HCT116 (cell line): Measurements from ENCODE around the gene RUNX1. TPM values are rescaled to one million over a fixed set of nuclear protein-coding genes. Genes with fewer than 3 reads are reported as not detected.

ENCODE experiments used
- ATAC-seq: fragments of 200-7000 bp; cut with Tn5 transposase; 2 replicates; pipeline ENCODE4 v1.9.1; 2020; ENCODE audit warnings: mild to moderate bottlenecking, moderate library complexity
- BruUV-seq: library from RNA; stranded (reverse); fragments of 400-500 nt; replicated peaks from 2 replicates; lab custom pipeline; 2021; lab: Mats Ljungman, UMichigan
- CTCF ChIA-PET: fragments of 300-600 bp; sonication (Branson Sonifier 250); formaldehyde crosslinking; loops from one replicate; lab custom pipeline; 2021; ENCODE audit warnings: antibody characterized with exemption; lab: Charles Lee
- POLR2A ChIA-PET: fragments of 300-600, 350-600 bp; sonication (Branson Sonifier 250); formaldehyde crosslinking; loops from one replicate; lab custom pipeline; 2021; ENCODE audit warnings: antibody characterized with exemption; lab: Charles Lee
- RAD21 ChIA-PET, 2 experiments: fragments of 300-600 bp; sonication (Branson Sonifier 250); formaldehyde crosslinking; loops; one replicate each; lab custom pipeline; 2023; ENCODE audit warnings: low total read pairs in 2 of 2; ENCODE audit not compliant: uncharacterized antibody in 2 of 2, unreplicated experiment in 2 of 2, low non-redundant PET in 1 of 2; lab: Charles Lee
- DNase-seq: peaks from one replicate; pipeline ENCODE4 v3.0.0-alpha.2; 2010; ENCODE audit warnings: low read depth, low spot score
- H2AFZ ChIP-seq: fragments of 200-600 bp; shearing (Covaris generic), sonication (generic); 2 replicates; pipeline ENCODE4 v1.6.1; 2017; ENCODE audit warnings: low read depth, mixed run types, mixed read lengths, antibody characterized with exemption, low read length; ENCODE audit not compliant: poor library complexity, severe bottlenecking
- H3K27ac ChIP-seq: 2 replicates; pipeline ENCODE4 v1.5.1; 2012; ENCODE audit warnings: low read depth, low read length
- H3K27me3 ChIP-seq: fragments of 200-600 bp; sonication (generic); 2 replicates; pipeline ENCODE4 v1.6.1; 2016; ENCODE audit warnings: mixed run types, low read length, mixed read lengths; ENCODE audit not compliant: insufficient read depth
- H3K36me3 ChIP-seq, 2 experiments: fragments of 200-500 bp in 1 of 2; fragments of 200-600 bp in 1 of 2; sonication (Bioruptor generic) in 1 of 2; sonication (generic) in 1 of 2; 2 replicates each; pipeline versions ENCODE4 v1.5.1 to v1.6.1; 2014 to 2016; ENCODE audit warnings: low read length in 2 of 2, inconsistent platforms in 1 of 2, mixed read lengths in 1 of 2, mixed run types in 1 of 2; ENCODE audit not compliant: insufficient read depth in 2 of 2, control insufficient read depth in 1 of 2
- H3K4me1 ChIP-seq, 2 experiments: fragments of 200-600 bp in 1 of 2; sonication (generic) in 1 of 2; 2 replicates each; pipeline versions ENCODE4 v1.5.1 to v1.6.1; 2012 to 2017; ENCODE audit warnings: low read length in 2 of 2, inconsistent platforms in 1 of 2, mild to moderate bottlenecking in 1 of 2, mixed read lengths in 1 of 2, mixed run types in 1 of 2, moderate library complexity in 1 of 2; ENCODE audit not compliant: insufficient read depth in 2 of 2, control insufficient read depth in 1 of 2
- H3K4me2 ChIP-seq: fragments of 200-600 bp; sonication (generic); 2 replicates; pipeline ENCODE4 v1.6.1; 2017; ENCODE audit warnings: mixed run types, low read length, mixed read lengths
- H3K4me3 ChIP-seq, 2 experiments: fragments of 200-600 bp in 1 of 2; sonication (generic) in 1 of 2; replicated peaks in 1 of 2; 2 replicates each; pipeline ENCODE4 v1.5.1; 2011 to 2016; ENCODE audit warnings: low read length in 2 of 2, control low read depth in 1 of 2, low read depth in 1 of 2, mild to moderate bottlenecking in 1 of 2, mixed read lengths in 1 of 2, mixed run types in 1 of 2
- H3K79me2 ChIP-seq: fragments of 200-600 bp; sonication (generic); 2 replicates; pipeline ENCODE4 v1.6.1; 2017; ENCODE audit warnings: mild to moderate bottlenecking, mixed run types, low read length, moderate library complexity, mixed read lengths; ENCODE audit not compliant: insufficient read depth
- H3K9ac ChIP-seq: fragments of 200-600 bp; sonication (generic); 2 replicates; pipeline ENCODE4 v1.6.1; 2016; ENCODE audit warnings: low read length, mixed read lengths
- H3K9me2 ChIP-seq: fragments of 200-600 bp; sonication (generic), shearing (Covaris generic); 2 replicates; pipeline ENCODE4 v1.6.1; 2017; ENCODE audit warnings: mixed run types, mild to moderate bottlenecking, moderate library complexity; ENCODE audit not compliant: insufficient read depth
- H3K9me3 ChIP-seq, 2 experiments: fragments of 200-500 bp in 1 of 2; fragments of 200-600 bp in 1 of 2; sonication (Bioruptor generic) in 1 of 2; sonication (generic) in 1 of 2; 2 replicates each; pipeline ENCODE4 v1.6.1; 2014 to 2017; ENCODE audit warnings: low read length in 2 of 2, mixed read lengths in 2 of 2, inconsistent platforms in 1 of 2, low read depth in 1 of 2, mild to moderate bottlenecking in 1 of 2, mixed run types in 1 of 2, moderate library complexity in 1 of 2; ENCODE audit not compliant: control insufficient read depth in 1 of 2, insufficient read depth in 1 of 2
- H4K20me1 ChIP-seq: fragments of 200-600 bp; sonication (generic), shearing (Covaris generic); 2 replicates; pipeline ENCODE4 v1.6.1; 2017; ENCODE audit warnings: mixed run types, mild to moderate bottlenecking, moderate library complexity; ENCODE audit not compliant: insufficient read depth
- ATF3 ChIP-seq: IDR thresholded peaks from 2 replicates; pipeline ENCODE4 v1.6.1; 2012
- CEBPB ChIP-seq: IDR thresholded peaks from 2 replicates; pipeline ENCODE4 v1.6.1; 2012; ENCODE audit warnings: low read depth
- ELF1 ChIP-seq: IDR thresholded peaks from 2 replicates; pipeline ENCODE4 v1.6.1; 2012; ENCODE audit warnings: low read depth, borderline replicate concordance
- EZH2 ChIP-seq: fragments of 200-600 bp; sonication (generic); IDR thresholded peaks from 2 replicates; pipeline ENCODE4 v1.6.1; 2017; ENCODE audit warnings: antibody characterized with exemption, mixed run types
- FOSL1 ChIP-seq: IDR thresholded peaks from 2 replicates; pipeline ENCODE4 v1.6.1; 2012; ENCODE audit warnings: low read depth
- JUND ChIP-seq: IDR thresholded peaks from 2 replicates; pipeline ENCODE4 v1.6.1; 2012
- MAX ChIP-seq: IDR thresholded peaks from 2 replicates; pipeline ENCODE4 v1.6.1; 2012
- POLR2AphosphoS5 ChIP-seq: IDR thresholded peaks from 2 replicates; pipeline ENCODE4 v1.6.1; 2011; ENCODE audit warnings: mild to moderate bottlenecking, low read depth, low read length, moderate library complexity
- RAD21 ChIP-seq: IDR thresholded peaks from 2 replicates; pipeline ENCODE4 v1.6.1; 2012; ENCODE audit warnings: low read depth, mild to moderate bottlenecking
- SP1 ChIP-seq: IDR thresholded peaks from 2 replicates; pipeline ENCODE4 v1.6.1; 2012; ENCODE audit warnings: low read depth
- SRF ChIP-seq: IDR thresholded peaks from 2 replicates; pipeline ENCODE4 v1.6.1; 2012; ENCODE audit warnings: low read depth
- YY1 ChIP-seq: IDR thresholded peaks from 2 replicates; pipeline ENCODE4 v1.6.1; 2011; ENCODE audit warnings: low read length, low read depth, moderate library complexity, mild to moderate bottlenecking; ENCODE audit not compliant: insufficient replicate concordance; ENCODE audit errors: extremely low read depth
- ZBTB33 ChIP-seq: IDR thresholded peaks from 2 replicates; pipeline ENCODE4 v1.6.1; 2011; ENCODE audit warnings: mild to moderate bottlenecking, low read length, moderate library complexity; ENCODE audit not compliant: insufficient replicate concordance; ENCODE audit errors: extremely low read depth
- ZNF274 ChIP-seq: fragments of 200-500 bp; sonication (Bioruptor generic); IDR thresholded peaks from 2 replicates; pipeline ENCODE4 v1.6.1; 2014; ENCODE audit warnings: mild to moderate bottlenecking, low read depth, low read length, inconsistent platforms
- intact Hi-C: fragments of 100-400 bp; cut with micrococcal nuclease; formaldehyde crosslinking; loops from 2 replicates; pipeline ENCODE4 v1.10.0; 2022
- total RNA-seq: library from RNA; stranded (reverse); gene quantifications from one replicate; pipeline ENCODE4 v1.2.1, GENCODE V29; 2021; ENCODE audit not compliant: unreplicated experiment

RUNX1 gene
- total RNA-seq, 1 experiment from 2014 or later: 33.5 TPM

GRCh38 chr21:35027563-35028450, 21.3 kb downstream of the RUNX1 start:
- no peaks in the 10 kb centered on the region for H4K20me1 ChIP-seq
- no peaks in the 10 kb centered on the region for H3K9me2 ChIP-seq
- no peak overlapping the region for H3K27ac ChIP-seq
- H3K9me3 ChIP-seq: no peaks in the 10 kb centered on the region
- H3K4me3 ChIP-seq: no peak overlapping the region
- no TSS peak for BruUV-seq
- H3K4me2 ChIP-seq: no peak overlapping the region
- ChIA-PET POLR2A (no interaction called here), CTCF (no interaction called here), RAD21 (no interaction called here)
- no peak overlapping the region for H3K9ac ChIP-seq
- no peaks in the 10 kb centered on the region for H3K4me1 ChIP-seq
- H3K27me3 ChIP-seq: no peaks in the 10 kb centered on the region
- DNase-seq (no peak), ATAC-seq (no peak)
- intact Hi-C loops: no loop called here
- no peaks in the 10 kb centered on the region for H3K79me2 ChIP-seq
- H2AFZ ChIP-seq: no peak overlapping the region
- TF ChIP-seq CEBPB: no peak
- H3K36me3 ChIP-seq: no peaks in the 10 kb centered on the region

GRCh38 chr21:35026617-35027562, 22.2 kb downstream of the RUNX1 start:
- H3K4me1 ChIP-seq: no peaks in the 10 kb centered on the region
- no peak overlapping the region for H3K9ac ChIP-seq
- no peak overlapping the region for H2AFZ ChIP-seq
- H3K27me3 ChIP-seq: no peaks in the 10 kb centered on the region
- ChIA-PET RAD21 (no interaction called here), POLR2A (no interaction called here), CTCF (no interaction called here)
- H3K4me3 ChIP-seq: no peak overlapping the region
- BruUV-seq: no TSS peak
- intact Hi-C loops: no loop called here
- no peaks in the 10 kb centered on the region for H3K9me3 ChIP-seq
- H3K27ac ChIP-seq: no peak overlapping the region
- H3K4me2 ChIP-seq: no peak overlapping the region
- no peak for DNase-seq
- no peaks in the 10 kb centered on the region for H3K9me2 ChIP-seq
- no peaks in the 10 kb centered on the region for H4K20me1 ChIP-seq
- no peaks in the 10 kb centered on the region for H3K79me2 ChIP-seq
- no peak for ATAC-seq
- no peaks in the 10 kb centered on the region for H3K36me3 ChIP-seq
- TF ChIP-seq FOSL1 (no peak), ZBTB33 (no peak), EZH2 (no peak), MAX (no peak), ATF3 (no peak), CEBPB (no peak), SRF (no peak), YY1 (no peak), ELF1 (no peak), RAD21 (no peak), SP1 (no peak), POLR2AphosphoS5 (no peak), JUND (no peak), ZNF274 (no peak)
